Astrocyte (in vitro differentiated cells and primary cell): ENCODE results near the gene SH2D4B.

Experiments
- CTCF ChIP-seq: IDR thresholded peaks from 2 replicates; pipeline ENCODE4 v1.5.1; 2011; ENCODE audit warnings: low read depth, mild to moderate bottlenecking, inconsistent platforms, low read length, moderate library complexity; ENCODE audit not compliant: insufficient read depth
- EZH2 ChIP-seq: IDR thresholded peaks from 2 replicates; pipeline ENCODE4 v1.6.1; 2012; ENCODE audit warnings: mild to moderate bottlenecking, low read length, inconsistent platforms; ENCODE audit not compliant: insufficient read depth

GRCh38 chr10:80598951-80599350, 61.2 kb downstream of the SH2D4B start:
- no peak for TF ChIP-seq CTCF
- TF ChIP-seq EZH2 = no peak
